GM23338 (cell line): ENCODE data around the gene MRPL24. TPM values are rescaled to one million over a fixed set of nuclear protein-coding genes. Genes with fewer than 3 reads are reported as not detected.
A peak's percentile ranks its signal among the peaks of the same experiment; 100 is the strongest.

Experiments
- ATAC-seq: fragments of 200-7000 bp; cut with Tn5 transposase; 3 replicates; pipeline ENCODE4 v1.9.1; 2020
- DNase-seq: peaks from one replicate; pipeline ENCODE4 v3.0.0-alpha.2; 2015; ENCODE audit warnings: low spot score
- H2AFZ ChIP-seq: fragments of 200-600 bp; sonication (generic); 2 replicates; pipeline ENCODE4 v1.8.0; 2016; ENCODE audit warnings: antibody characterized with exemption, mild to moderate bottlenecking, moderate library complexity
- H3F3A ChIP-seq: fragments of 200-600 bp; sonication (generic); replicated peaks from 2 replicates; pipeline ENCODE4 v1.8.0; 2017; ENCODE audit warnings: antibody characterized with exemption, mixed run types, low read depth
- H3K27ac ChIP-seq: fragments of 200-600 bp; sonication (generic); 2 replicates; pipeline ENCODE4 v1.6.1; 2016; ENCODE audit warnings: low read depth
- H3K27me3 ChIP-seq: fragments of 200-600 bp; sonication (generic); 2 replicates; pipeline ENCODE4 v1.8.0; 2016; ENCODE audit warnings: mild to moderate bottlenecking, mixed run types, moderate library complexity; ENCODE audit not compliant: insufficient read depth
- H3K36me3 ChIP-seq: fragments of 200-600 bp; sonication (generic); 2 replicates; pipeline ENCODE4 v1.8.0; 2016; ENCODE audit warnings: mild to moderate bottlenecking; ENCODE audit not compliant: insufficient read depth
- H3K4me1 ChIP-seq: fragments of 200-600 bp; sonication (generic); 2 replicates; pipeline ENCODE4 v1.8.0; 2016; ENCODE audit warnings: mild to moderate bottlenecking, moderate library complexity; ENCODE audit not compliant: insufficient read depth
- H3K4me2 ChIP-seq: fragments of 200-600 bp; sonication (generic); 2 replicates; pipeline ENCODE4 v1.7.1; 2017; ENCODE audit warnings: mixed run types
- H3K4me3 ChIP-seq: fragments of 200-600 bp; sonication (generic); 2 replicates; pipeline ENCODE4 v1.6.1; 2016; ENCODE audit warnings: mixed run types
- H3K79me2 ChIP-seq: fragments of 200-600 bp; sonication (generic); replicated peaks from 2 replicates; pipeline ENCODE4 v1.8.0; 2017; ENCODE audit warnings: mild to moderate bottlenecking; ENCODE audit not compliant: insufficient read depth
- H3K9me2 ChIP-seq: fragments of 200-600 bp; sonication (generic); 2 replicates; pipeline ENCODE4 v1.8.0; 2017; ENCODE audit not compliant: insufficient read depth
- H4K20me1 ChIP-seq: fragments of 200-600 bp; sonication (generic); replicated peaks from 2 replicates; pipeline ENCODE4 v1.8.0; 2017; ENCODE audit warnings: mild to moderate bottlenecking; ENCODE audit not compliant: insufficient read depth
- H3K27ac Mint-ChIP-seq: 2 replicates; pipeline ENCODE4 v1.8.0; 2020; ENCODE audit warnings: inconsistent platforms, mild to moderate bottlenecking, moderate library complexity, mixed read lengths
- H3K27me3 Mint-ChIP-seq: 3 replicates; pipeline ENCODE4 v1.8.0; 2022; ENCODE audit warnings: low read depth, mild to moderate bottlenecking, moderate library complexity, mixed read lengths, inconsistent platforms; ENCODE audit not compliant: insufficient read depth, poor library complexity
- H3K36me3 Mint-ChIP-seq: 3 replicates; pipeline ENCODE4 v1.8.0; 2021; ENCODE audit warnings: low read depth, mild to moderate bottlenecking, inconsistent platforms, moderate library complexity, mixed read lengths
- H3K4me1 Mint-ChIP-seq: 3 replicates; pipeline ENCODE4 v1.8.0; 2020; ENCODE audit warnings: mild to moderate bottlenecking, inconsistent platforms, mixed read lengths
- H3K4me3 Mint-ChIP-seq: 3 replicates; pipeline ENCODE4 v1.8.0; 2021; ENCODE audit warnings: moderate library complexity, mild to moderate bottlenecking, inconsistent platforms, mixed read lengths
- H3K9me3 Mint-ChIP-seq: 3 replicates; pipeline ENCODE4 v1.8.0; 2020; ENCODE audit warnings: moderate library complexity, mild to moderate bottlenecking, inconsistent platforms, mixed read lengths
- CREB1 ChIP-seq: fragments of 250-450 bp; sonication (Bioruptor Pico); IDR thresholded peaks from 2 replicates; pipeline ENCODE4 v1.5.0; 2020; ENCODE audit warnings: low read depth, mild to moderate bottlenecking, moderate library complexity
- CTCF ChIP-seq, 2 experiments: fragments of 200-600 bp in 1 of 2; sonication (generic) in 1 of 2; conservative IDR thresholded peaks; 2 replicates each; pipeline versions ENCODE4 v1.5.1 to v1.6.1; 2016 to 2017; ENCODE audit warnings: antibody characterized with exemption in 2 of 2, low read depth in 2 of 2, mild to moderate bottlenecking in 2 of 2, moderate library complexity in 1 of 2
- EZH2 ChIP-seq: fragments of 200-600 bp; sonication (generic); IDR thresholded peaks from one replicate; pipeline ENCODE4 v1.8.0; 2017; ENCODE audit warnings: antibody characterized with exemption, mild to moderate bottlenecking, low read depth; ENCODE audit not compliant: unreplicated experiment
- EZH2phosphoT487 ChIP-seq: fragments of 200-600 bp; sonication (generic); IDR thresholded peaks from one replicate; pipeline ENCODE4 v1.8.1; 2018; ENCODE audit warnings: antibody characterized with exemption; ENCODE audit not compliant: unreplicated experiment
- JUNB ChIP-seq: IDR thresholded peaks from one replicate; pipeline ENCODE4 v1.6.1; 2016; ENCODE audit warnings: antibody characterized with exemption; ENCODE audit not compliant: unreplicated experiment
- NANOG ChIP-seq: IDR thresholded peaks from 2 replicates; pipeline ENCODE4 v1.6.1; 2016; ENCODE audit warnings: antibody characterized with exemption, borderline replicate concordance
- POLR2AphosphoS5 ChIP-seq: IDR thresholded peaks from 2 replicates; pipeline ENCODE4 v1.6.1; 2016; ENCODE audit warnings: antibody characterized with exemption, low read depth
- REST ChIP-seq: IDR thresholded peaks from one replicate; pipeline ENCODE4 v1.6.1; 2018; ENCODE audit warnings: antibody characterized with exemption; ENCODE audit not compliant: unreplicated experiment
- STAT1 ChIP-seq: IDR thresholded peaks from one replicate; pipeline ENCODE4 v1.6.1; 2016; ENCODE audit warnings: antibody characterized with exemption; ENCODE audit not compliant: unreplicated experiment
- ZNF114 ChIP-seq: fragments of 250-450 bp; sonication (Bioruptor Pico); IDR thresholded peaks from 2 replicates; pipeline ENCODE4 v1.5.0; 2020; ENCODE audit warnings: mild to moderate bottlenecking, moderate library complexity
- ZNF331 ChIP-seq: fragments of 250-450 bp; sonication (Bioruptor Pico); IDR thresholded peaks from 2 replicates; pipeline ENCODE4 v1.5.0; 2020; ENCODE audit warnings: low read depth, mild to moderate bottlenecking, moderate library complexity
- polyA plus RNA-seq: library from polyadenylated mRNA; unstranded; fragments of >200 nt; fragmentation: Nextera tagmentation; extraction: Ambion mirVana; gene quantifications from 2 replicates; pipeline ENCODE4 v1.2.1, GENCODE V29; 2016
- total RNA-seq: library from RNA; depleted of rRNA; stranded (reverse); fragments of >200 nt; shearing (Covaris generic); gene quantifications from 2 replicates; pipeline ENCODE4 v1.2.3, GENCODE V29; 2014
- TF ChIP-seq, protein P1 (sequence below): IDR thresholded peaks from 2 replicates; pipeline ENCODE4 v1.6.1; 2016; ENCODE audit warnings: antibody characterized with exemption

Gene MRPL24
- total and polyA plus RNA-seq, 2 experiments from 2014 or later: 18.8 to 45.7 TPM

DNA sequence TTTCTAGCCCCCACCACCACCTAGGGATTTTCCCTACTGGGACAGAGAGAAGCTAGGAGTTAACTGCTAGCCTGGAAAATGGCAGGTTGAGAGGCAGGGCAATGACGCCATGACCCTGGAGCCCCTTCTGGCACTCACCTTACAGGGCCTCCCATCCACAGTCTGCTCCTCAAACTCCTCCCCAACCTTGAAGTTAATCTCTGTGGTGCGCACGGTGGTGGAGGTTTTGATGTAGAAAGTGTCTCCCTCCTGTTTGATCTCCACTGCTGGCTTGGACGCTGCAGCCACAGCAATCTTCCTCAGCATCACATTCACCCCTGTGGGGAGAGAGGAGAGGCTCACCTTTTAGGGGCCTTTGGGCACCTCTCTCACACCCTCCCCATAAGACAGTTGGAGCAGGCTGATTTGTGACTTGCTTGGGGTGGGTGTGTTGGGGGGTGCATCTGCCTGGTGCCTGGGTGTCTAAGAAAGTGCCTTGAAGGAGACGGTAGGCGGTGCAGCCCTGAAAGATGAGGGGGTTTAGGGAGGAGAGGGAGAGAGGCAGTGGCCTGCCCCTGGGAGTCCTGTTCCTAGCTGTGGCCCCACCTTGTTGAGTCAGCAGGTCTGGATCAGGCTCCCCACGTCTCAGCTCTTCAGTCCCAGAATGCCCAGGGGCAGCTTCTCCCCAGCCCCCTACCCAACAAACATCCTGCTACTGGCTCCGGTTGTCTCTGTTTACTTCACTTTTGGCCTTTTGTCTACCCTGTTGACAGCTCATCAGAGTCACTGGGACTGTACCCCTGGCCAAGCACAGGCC is 40.0 kb downstream of the MRPL24 start:
- no peak for DNase-seq
- H3K27ac ChIP-seq: no peak overlapping the region
- no peaks in the 10 kb centered on the region; the same call in 1 of the 2 replicates for H3K36me3 ChIP-seq
- peaks cover 4% of the 10 kb centered on the region; the same call in 1 of the 2 replicates for H3F3A ChIP-seq
- peaks cover 13% of the 10 kb centered on the region for H3K79me2 ChIP-seq
- H3K4me1 Mint-ChIP-seq: peaks cover 31% of the 10 kb centered on the region
- peaks cover 27% of the 10 kb centered on the region for H3K27me3 ChIP-seq
- no peaks in the 10 kb centered on the region; the same call in 1 of the 2 replicates for H4K20me1 ChIP-seq
- no peak overlapping the region for H3K4me3 ChIP-seq
- no peaks in the 10 kb centered on the region; the same call in 2 of the 3 replicates for H3K9me3 Mint-ChIP-seq
- TF ChIP-seq STAT1 (no peak), POLR2AphosphoS5 (no peak), CREB1 (CRISPR knock-in tag) (no peak), JUNB (no peak), CTCF (conservative IDR thresholded peaks at IDR 0.05; ENCODE audit: low read depth in 2 of 2) (no peak), EZH2phosphoT487 (no peak), REST (no peak), EZH2 (no peak), NANOG (no peak), ZNF331 (CRISPR knock-in tag) (no peak), ZNF114 (CRISPR knock-in tag) (no peak)
- TF ChIP-seq, protein P1, sequence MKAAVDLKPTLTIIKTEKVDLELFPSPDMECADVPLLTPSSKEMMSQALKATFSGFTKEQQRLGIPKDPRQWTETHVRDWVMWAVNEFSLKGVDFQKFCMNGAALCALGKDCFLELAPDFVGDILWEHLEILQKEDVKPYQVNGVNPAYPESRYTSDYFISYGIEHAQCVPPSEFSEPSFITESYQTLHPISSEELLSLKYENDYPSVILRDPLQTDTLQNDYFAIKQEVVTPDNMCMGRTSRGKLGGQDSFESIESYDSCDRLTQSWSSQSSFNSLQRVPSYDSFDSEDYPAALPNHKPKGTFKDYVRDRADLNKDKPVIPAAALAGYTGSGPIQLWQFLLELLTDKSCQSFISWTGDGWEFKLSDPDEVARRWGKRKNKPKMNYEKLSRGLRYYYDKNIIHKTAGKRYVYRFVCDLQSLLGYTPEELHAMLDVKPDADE: no peak
- H3K9me2 ChIP-seq: no peaks in the 10 kb centered on the region
- peak overlapping the region; percentile 33; the same call in 1 of the 2 replicates for H3K27ac Mint-ChIP-seq
- no peak for ATAC-seq
- no peak overlapping the region for H3K4me2 ChIP-seq
- no peak overlapping the region for H2AFZ ChIP-seq
- peaks cover 28% of the 10 kb centered on the region for H3K27me3 Mint-ChIP-seq
- peaks cover 47% of the 10 kb centered on the region for H3K36me3 Mint-ChIP-seq
- peaks cover 22% of the 10 kb centered on the region for H3K4me1 ChIP-seq
- H3K4me3 Mint-ChIP-seq: no peak overlapping the region
